ENCODE results near the gene GCGR.

Gene GCGR

DNA sequence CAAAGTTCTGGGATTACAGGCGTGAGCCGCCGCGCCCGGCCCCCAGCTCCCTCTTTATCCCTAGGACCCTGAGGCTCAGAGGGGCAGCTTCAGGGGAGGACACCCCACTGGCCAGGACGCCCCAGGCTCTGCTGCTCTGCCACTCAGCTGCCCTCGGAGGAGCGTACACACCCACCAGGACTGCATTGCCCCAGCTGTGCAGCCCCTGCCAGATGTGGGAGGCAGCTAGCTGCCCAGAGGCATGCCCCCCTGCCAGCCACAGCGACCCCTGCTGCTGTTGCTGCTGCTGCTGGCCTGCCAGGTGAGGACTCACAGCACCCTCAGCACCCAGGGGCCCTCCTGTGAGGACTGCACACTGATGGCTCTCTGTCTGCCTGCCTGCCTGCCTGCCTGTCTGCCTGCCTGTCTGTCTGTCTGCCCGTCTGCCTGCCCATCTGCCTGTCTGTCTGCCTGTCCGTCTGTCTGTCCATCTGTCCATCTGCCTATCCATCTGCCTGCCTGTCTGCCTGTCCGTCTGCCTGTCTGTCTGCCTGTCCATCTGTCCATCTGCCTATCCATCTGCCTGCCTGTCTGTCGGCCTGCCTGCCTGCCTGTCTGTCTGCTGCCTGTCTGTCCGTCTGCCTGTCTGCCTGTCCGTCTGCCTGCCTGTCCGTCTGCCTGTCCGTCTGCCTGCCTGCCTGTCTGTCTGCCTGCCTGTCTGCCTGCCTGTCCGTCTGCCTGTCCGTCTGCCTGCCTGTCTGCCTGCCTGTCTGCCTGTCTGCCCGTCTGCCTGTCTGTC is 5.0 kb downstream of the GCGR start:
- Histone ChIP-seq H3K14ac (ENCODE audit: low read length) (no peak overlapping the region), H2AK5ac (ENCODE audit: low read length) (no peak overlapping the region), H4K12ac (ENCODE audit: low read depth, low read length) (no peak overlapping the region), H3K9me3 (ENCODE audit: insufficient read depth, low read depth, low read length) (peaks cover 21% of the 10 kb centered on the region), H4K8ac (ENCODE audit: low read depth, low read length) (no peak overlapping the region), H3K9ac (ENCODE audit: low read length) (no peak overlapping the region), H3K27me3 (ENCODE audit: insufficient read depth, low read length) (peaks cover 30% of the 10 kb centered on the region), H3K79me1 (ENCODE audit: low read length) (no peaks in the 10 kb centered on the region), H2BK120ac (ENCODE audit: insufficient read depth, low read length, poor library complexity) (no peak overlapping the region), H3K4ac (ENCODE audit: low read depth, low read length) (no peak overlapping the region), H2BK12ac (ENCODE audit: low read length) (no peak overlapping the region), H3K27ac (ENCODE audit: low read depth, low read length) (no peak overlapping the region), H3K18ac (ENCODE audit: low read length) (no peak overlapping the region), H2BK5ac (ENCODE audit: low read depth, low read length, poor library complexity) (no peak overlapping the region), H2AFZ (ENCODE audit: insufficient read depth, low read length, poor library complexity) (no peak overlapping the region), H3K23ac (ENCODE audit: low read length) (no peak overlapping the region), H3K4me2 (ENCODE audit: low read length) (no peak overlapping the region), H3K36me3 (ENCODE audit: control insufficient read depth in 1 of 2, insufficient read depth in 2 of 2, low read length in 2 of 2) (no peaks in the 10 kb centered on the region), H3K4me3 (ENCODE audit: low read depth, low read length) (no peak overlapping the region), H3K4me1 (ENCODE audit: control insufficient read depth in 1 of 2, insufficient read depth in 2 of 2, low read length in 2 of 2) (no peaks in the 10 kb centered on the region), H3K79me2 (ENCODE audit: control insufficient read depth, insufficient read depth, low read length, poor library complexity) (no peaks in the 10 kb centered on the region), H4K91ac (ENCODE audit: low read depth, low read length) (no peak overlapping the region)
- DNase-seq = no peak
- no CpG with 5 or more reads among the region's 20 CpGs for whole genome bisulfite sequencing (ENCODE audit: extremely low coverage, insufficient coverage, insufficient read length)

DNA sequence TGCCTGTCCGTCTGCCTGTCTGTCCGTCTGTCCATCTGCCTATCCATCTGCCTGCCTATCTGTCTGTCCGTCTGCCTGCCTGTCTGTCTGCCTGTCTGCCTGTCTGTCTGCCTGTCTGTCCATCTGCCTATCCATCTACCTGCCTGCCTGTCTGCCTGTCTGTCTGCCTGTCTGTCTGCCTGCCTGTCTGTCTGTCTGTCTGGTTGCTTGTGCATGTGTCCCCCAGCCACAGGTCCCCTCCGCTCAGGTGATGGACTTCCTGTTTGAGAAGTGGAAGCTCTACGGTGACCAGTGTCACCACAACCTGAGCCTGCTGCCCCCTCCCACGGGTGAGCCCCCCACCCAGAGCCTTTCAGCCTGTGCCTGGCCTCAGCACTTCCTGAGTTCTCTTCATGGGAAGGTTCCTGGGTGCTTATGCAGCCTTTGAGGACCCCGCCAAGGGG is 5.6 kb downstream of the GCGR start:
- WGBS (ENCODE audit: extremely low coverage, insufficient coverage, insufficient read length) = no CpG with 5 or more reads among the region's 7 CpGs

DNA sequence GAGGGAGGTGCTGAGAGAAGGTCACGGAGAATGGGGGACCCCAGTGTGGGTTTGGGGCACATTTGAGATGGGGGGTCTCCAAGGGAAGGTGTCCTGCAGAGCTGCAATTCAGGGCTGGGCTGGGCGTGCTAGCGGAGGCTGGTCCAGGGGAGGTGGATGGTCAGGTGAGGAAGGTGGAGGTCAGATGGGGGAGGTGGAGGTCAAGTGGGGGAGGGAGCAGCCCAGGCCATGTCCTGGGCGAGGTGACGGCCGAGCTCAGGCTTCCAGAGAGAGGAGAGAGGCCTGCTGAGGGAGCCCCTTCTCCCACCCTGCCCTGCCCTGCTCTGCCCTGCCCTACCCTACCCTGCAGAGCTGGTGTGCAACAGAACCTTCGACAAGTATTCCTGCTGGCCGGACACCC is 6.5 kb downstream of the GCGR start:
- Histone ChIP-seq H3K36me3 (ENCODE audit: control insufficient read depth in 1 of 2, insufficient read depth in 2 of 2, low read length in 2 of 2) (no peaks in the 10 kb centered on the region), H4K91ac (ENCODE audit: low read depth, low read length) (no peak overlapping the region), H2AK5ac (ENCODE audit: low read length) (no peak overlapping the region), H2BK120ac (ENCODE audit: insufficient read depth, low read length, poor library complexity) (no peak overlapping the region), H3K4me1 (ENCODE audit: control insufficient read depth in 1 of 2, insufficient read depth in 2 of 2, low read length in 2 of 2) (no peaks in the 10 kb centered on the region), H4K8ac (ENCODE audit: low read depth, low read length) (no peak overlapping the region), H3K4ac (ENCODE audit: low read depth, low read length) (no peak overlapping the region), H2AFZ (ENCODE audit: insufficient read depth, low read length, poor library complexity) (no peak overlapping the region), H2BK5ac (ENCODE audit: low read depth, low read length, poor library complexity) (no peak overlapping the region), H4K12ac (ENCODE audit: low read depth, low read length) (no peak overlapping the region), H3K79me2 (ENCODE audit: control insufficient read depth, insufficient read depth, low read length, poor library complexity) (no peaks in the 10 kb centered on the region), H3K9ac (ENCODE audit: low read length) (no peak overlapping the region), H3K79me1 (ENCODE audit: low read length) (no peaks in the 10 kb centered on the region), H3K4me2 (ENCODE audit: low read length) (no peak overlapping the region), H3K14ac (ENCODE audit: low read length) (no peak overlapping the region), H3K4me3 (ENCODE audit: low read depth, low read length) (no peak overlapping the region), H2BK12ac (ENCODE audit: low read length) (no peak overlapping the region), H3K27ac (ENCODE audit: low read depth, low read length) (no peak overlapping the region), H3K9me3 (ENCODE audit: insufficient read depth, low read depth, low read length) (peaks cover 19% of the 10 kb centered on the region), H3K18ac (ENCODE audit: low read length) (no peak overlapping the region), H3K27me3 (ENCODE audit: insufficient read depth, low read length) (peaks cover 17% of the 10 kb centered on the region), H3K23ac (ENCODE audit: low read length) (no peak overlapping the region)
- no CpG with 5 or more reads among the region's 8 CpGs for WGBS (ENCODE audit: extremely low coverage, insufficient coverage, insufficient read length)
- no peak for DNase-seq

More for the DNA sequence above, 5.6 kb downstream of the GCGR start:
- Histone ChIP-seq H2BK12ac (ENCODE audit: low read length) (no peak overlapping the region), H4K12ac (ENCODE audit: low read depth, low read length) (no peak overlapping the region), H3K23ac (ENCODE audit: low read length) (no peak overlapping the region), H2BK120ac (ENCODE audit: insufficient read depth, low read length, poor library complexity) (no peak overlapping the region), H3K4me1 (ENCODE audit: control insufficient read depth in 1 of 2, insufficient read depth in 2 of 2, low read length in 2 of 2) (no peaks in the 10 kb centered on the region), H2AFZ (ENCODE audit: insufficient read depth, low read length, poor library complexity) (no peak overlapping the region), H3K4me3 (ENCODE audit: low read depth, low read length) (no peak overlapping the region), H3K14ac (ENCODE audit: low read length) (no peak overlapping the region), H3K79me2 (ENCODE audit: control insufficient read depth, insufficient read depth, low read length, poor library complexity) (no peaks in the 10 kb centered on the region), H3K18ac (ENCODE audit: low read length) (no peak overlapping the region), H3K4ac (ENCODE audit: low read depth, low read length) (no peak overlapping the region), H3K79me1 (ENCODE audit: low read length) (no peaks in the 10 kb centered on the region), H2BK5ac (ENCODE audit: low read depth, low read length, poor library complexity) (no peak overlapping the region), H3K9me3 (ENCODE audit: insufficient read depth, low read depth, low read length) (peaks cover 21% of the 10 kb centered on the region), H3K27me3 (ENCODE audit: insufficient read depth, low read length) (peaks cover 24% of the 10 kb centered on the region), H3K36me3 (ENCODE audit: control insufficient read depth in 1 of 2, insufficient read depth in 2 of 2, low read length in 2 of 2) (no peaks in the 10 kb centered on the region), H3K9ac (ENCODE audit: low read length) (no peak overlapping the region), H4K8ac (ENCODE audit: low read depth, low read length) (no peak overlapping the region), H4K91ac (ENCODE audit: low read depth, low read length) (no peak overlapping the region), H3K4me2 (ENCODE audit: low read length) (no peak overlapping the region), H3K27ac (ENCODE audit: low read depth, low read length) (no peak overlapping the region), H2AK5ac (ENCODE audit: low read length) (no peak overlapping the region)
- no peak for DNase-seq

DNA sequence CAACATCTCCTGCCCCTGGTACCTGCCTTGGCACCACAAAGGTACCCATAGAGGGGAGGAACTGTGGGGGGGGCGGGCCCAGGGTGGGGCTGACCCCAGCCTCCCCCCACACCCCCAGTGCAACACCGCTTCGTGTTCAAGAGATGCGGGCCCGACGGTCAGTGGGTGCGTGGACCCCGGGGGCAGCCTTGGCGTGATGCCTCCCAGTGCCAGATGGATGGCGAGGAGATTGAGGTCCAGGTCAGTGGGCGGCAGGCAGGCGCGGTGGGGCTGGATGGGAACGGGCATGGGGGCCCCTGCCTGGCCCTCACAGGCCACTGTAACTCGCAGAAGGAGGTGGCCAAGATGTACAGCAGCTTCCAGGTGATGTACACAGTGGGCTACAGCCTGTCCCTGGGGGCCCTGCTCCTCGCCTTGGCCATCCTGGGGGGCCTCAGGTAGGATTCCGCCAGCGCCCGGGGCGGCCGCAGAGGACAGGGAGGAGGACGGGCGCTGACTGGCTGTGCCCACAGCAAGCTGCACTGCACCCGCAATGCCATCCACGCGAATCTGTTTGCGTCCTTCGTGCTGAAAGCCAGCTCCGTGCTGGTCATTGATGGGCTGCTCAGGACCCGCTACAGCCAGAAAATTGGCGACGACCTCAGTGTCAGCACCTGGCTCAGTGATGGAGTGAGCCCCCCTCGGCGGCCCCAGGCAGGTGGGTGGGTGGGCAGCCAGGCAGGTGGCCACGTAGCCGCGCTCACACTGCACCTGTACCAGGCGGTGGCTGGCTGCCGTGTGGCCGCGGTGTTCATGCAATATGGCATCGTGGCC is 7.1 kb downstream of the GCGR start:
- Histone ChIP-seq H3K4me3 (ENCODE audit: low read depth, low read length) (no peak overlapping the region), H4K8ac (ENCODE audit: low read depth, low read length) (no peak overlapping the region), H4K12ac (ENCODE audit: low read depth, low read length) (no peak overlapping the region), H3K9ac (ENCODE audit: low read length) (no peak overlapping the region), H3K4ac (ENCODE audit: low read depth, low read length) (no peak overlapping the region), H4K91ac (ENCODE audit: low read depth, low read length) (no peak overlapping the region), H3K9me3 (ENCODE audit: insufficient read depth, low read depth, low read length) (peaks cover 19% of the 10 kb centered on the region), H3K36me3 (ENCODE audit: control insufficient read depth in 1 of 2, insufficient read depth in 2 of 2, low read length in 2 of 2) (no peaks in the 10 kb centered on the region), H2BK5ac (ENCODE audit: low read depth, low read length, poor library complexity) (no peak overlapping the region), H2AFZ (ENCODE audit: insufficient read depth, low read length, poor library complexity) (no peak overlapping the region), H2AK5ac (ENCODE audit: low read length) (no peak overlapping the region), H3K79me2 (ENCODE audit: control insufficient read depth, insufficient read depth, low read length, poor library complexity) (no peaks in the 10 kb centered on the region), H3K23ac (ENCODE audit: low read length) (no peak overlapping the region), H3K27ac (ENCODE audit: low read depth, low read length) (no peak overlapping the region), H3K14ac (ENCODE audit: low read length) (no peak overlapping the region), H3K4me2 (ENCODE audit: low read length) (no peak overlapping the region), H3K79me1 (ENCODE audit: low read length) (no peaks in the 10 kb centered on the region), H3K27me3 (ENCODE audit: insufficient read depth, low read length) (peaks cover 11% of the 10 kb centered on the region), H2BK12ac (ENCODE audit: low read length) (no peak overlapping the region), H2BK120ac (ENCODE audit: insufficient read depth, low read length, poor library complexity) (no peak overlapping the region), H3K18ac (ENCODE audit: low read length) (no peak overlapping the region), H3K4me1 (ENCODE audit: control insufficient read depth in 1 of 2, insufficient read depth in 2 of 2, low read length in 2 of 2) (no peaks in the 10 kb centered on the region)
- no peak for DNase-seq
- WGBS (ENCODE audit: extremely low coverage, insufficient coverage, insufficient read length) = no CpG with 5 or more reads among the region's 42 CpGs
